Fibroblast of lung (primary cell): ENCODE data around the gene TRAK1.

Experiments used
- CTCF ChIP-seq, 2 donors: IDR thresholded peaks in 1 of 2; conservative IDR thresholded peaks in 1 of 2; 1 replicate in 1 of 2; 2 replicates in 1 of 2; pipeline ENCODE4 v1.5.1; 2011 to 2012; ENCODE audit warnings: low read length in 2 of 2, control low read depth in 1 of 2, inconsistent platforms in 1 of 2, low read depth in 1 of 2, mild to moderate bottlenecking in 1 of 2
- EZH2 ChIP-seq: IDR thresholded peaks from 2 replicates; pipeline ENCODE4 v1.5.1; 2012; ENCODE audit warnings: low read length, control low read depth, mild to moderate bottlenecking; ENCODE audit errors: missing control alignments

GRCh38 chr3:42114130-42114725, 23.1 kb downstream of the TRAK1 start:
- TF ChIP-seq CTCF (conservative IDR thresholded peaks at IDR 0.05 in 1 of 2, IDR thresholded peaks at IDR 0.05 in 1 of 2; ENCODE audit: low read depth in 1 of 2, low read length in 2 of 2): no peak
- no peak for TF ChIP-seq EZH2
